Thyroid gland (tissue), 4 donors: ENCODE data around the gene GLI3. TPM values are rescaled to one million over a fixed set of nuclear protein-coding genes. Genes with fewer than 3 reads are reported as not detected.
A peak's percentile ranks its signal among the peaks of the same experiment; 100 is the strongest.

Experiments used
- DNase-seq, 2 donors: peaks; one replicate each; pipeline ENCODE4 v3.0.0-alpha.2; 2019
- H3K27ac ChIP-seq, 3 donors: fragments of 200-600 bp; sonication (generic); 1 replicate in 2 of 3; 2 replicates in 1 of 3; pipeline ENCODE4 v1.5.1; 2016 to 2019; ENCODE audit warnings: mild to moderate bottlenecking in 1 of 3, moderate library complexity in 1 of 3
- H3K27me3 ChIP-seq: fragments of 200-600 bp; sonication (generic); one replicate; pipeline ENCODE4 v1.5.1; 2019
- H3K36me3 ChIP-seq, 2 donors: fragments of 200-600 bp; sonication (generic); one replicate each; pipeline ENCODE4 v1.5.1; 2016 to 2019
- H3K4me1 ChIP-seq, 2 donors: fragments of 200-600 bp; sonication (generic); one replicate each; pipeline ENCODE4 v1.5.1; 2017 to 2019
- H3K4me3 ChIP-seq, 3 donors: fragments of 200-600 bp; sonication (generic); replicated peaks in 1 of 3; 1 replicate in 2 of 3; 2 replicates in 1 of 3; pipeline ENCODE4 v1.5.1; 2016; ENCODE audit warnings: mild to moderate bottlenecking in 1 of 3
- H3K9me3 ChIP-seq: fragments of 200-600 bp; sonication (generic); one replicate; pipeline ENCODE4 v1.5.1; 2017
- POLR2A ChIP-seq, 2 donors: fragments of 450-650 bp; IDR thresholded peaks; one replicate each; pipeline ENCODE4 v1.6.1; 2017; ENCODE audit warnings: antibody characterized with exemption in 2 of 2, mild to moderate bottlenecking in 2 of 2, moderate library complexity in 1 of 2
- WGBS, 2 donors: methylation state at CpG; one replicate each; pipeline ENCODE4 v1.1.5; 2017; 5-methylcytosine and 5-hydroxymethylcytosine counted together
- intact Hi-C: fragments of 100-400 bp; cut with DNase I; formaldehyde crosslinking; loops from one replicate; pipeline ENCODE4 v1.15.1; 2023
- total RNA-seq, 4 donors: library from RNA; depleted of rRNA; stranded (reverse); fragments of >200 nt; gene quantifications; one replicate each; pipeline ENCODE4 v1.2.3, GENCODE V29; 2016
- TF ChIP-seq, protein P1 (sequence below), 6 experiments: fragments of 200-600 bp in 3 of 6; fragments of 450-650 bp in 3 of 6; sonication (generic) in 3 of 6; IDR thresholded peaks; one replicate each; pipeline ENCODE4 v1.5.1; 2016 to 2019; ENCODE audit warnings: antibody characterized with exemption in 6 of 6, mild to moderate bottlenecking in 2 of 6, inconsistent platforms in 1 of 6, moderate library complexity in 1 of 6

Gene GLI3
- total RNA-seq = 10 to 100 TPM; 10.1 to 15.6 (median 13.6) TPM

DNA sequence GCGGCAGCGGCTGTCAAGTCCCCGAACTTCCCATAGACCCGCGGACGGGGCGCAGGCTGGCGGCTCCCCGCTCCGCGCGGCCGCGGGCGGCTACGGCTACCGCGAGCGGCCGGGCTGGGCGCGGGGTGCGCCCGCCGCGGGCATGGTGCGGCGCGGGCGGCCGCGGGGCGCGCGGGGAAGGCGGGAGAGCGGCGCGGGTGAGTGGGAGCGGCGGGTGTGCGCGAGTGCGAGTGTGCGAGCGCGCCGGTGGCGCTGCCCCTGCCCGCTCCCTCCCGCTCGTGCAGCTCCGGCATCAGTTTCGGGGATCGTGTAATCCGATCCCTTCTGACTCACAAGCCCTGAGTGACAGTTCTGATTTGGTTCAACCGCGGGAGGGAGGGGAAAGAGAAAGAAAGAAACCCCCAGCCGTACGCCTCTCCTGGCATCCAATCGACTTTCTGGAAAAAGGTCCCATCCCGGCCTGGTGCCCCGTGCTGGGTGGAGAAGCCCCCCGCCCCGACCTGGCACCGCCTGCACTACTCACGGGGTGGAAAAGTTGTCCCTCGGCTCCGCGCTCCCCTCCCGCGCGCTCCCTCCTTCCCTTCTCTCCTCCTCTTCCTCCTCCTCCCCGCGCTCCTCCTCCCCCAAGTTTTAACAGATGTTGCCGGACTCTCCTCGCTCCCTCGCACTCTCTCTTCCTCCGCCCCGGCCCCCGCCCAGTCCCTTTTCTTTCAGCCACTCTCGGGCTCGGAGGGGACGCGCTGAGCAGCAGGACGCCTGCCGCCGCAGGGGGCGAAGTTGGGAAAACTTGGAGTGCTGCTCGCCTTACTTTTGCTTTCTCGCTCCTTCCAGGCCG lies at the start of gene GLI3:
Gene GLI3 (minus strand): TSS at position 234 of the 835 bp plus-strand sequence. CDS start 13,956 bp downstream, outside the sequence.
- H3K27me3 ChIP-seq = no peaks in the 10 kb centered on the region
- 1% methylated on average over 43 to 56 of the region's 92 CpGs for WGBS, 2 donors
- H3K27ac ChIP-seq = peak within 1 kb of the TSS; percentile 81 to 93 (median 93)
- H3K9me3 ChIP-seq = no peaks in the 10 kb centered on the region
- TF ChIP-seq, protein P1, sequence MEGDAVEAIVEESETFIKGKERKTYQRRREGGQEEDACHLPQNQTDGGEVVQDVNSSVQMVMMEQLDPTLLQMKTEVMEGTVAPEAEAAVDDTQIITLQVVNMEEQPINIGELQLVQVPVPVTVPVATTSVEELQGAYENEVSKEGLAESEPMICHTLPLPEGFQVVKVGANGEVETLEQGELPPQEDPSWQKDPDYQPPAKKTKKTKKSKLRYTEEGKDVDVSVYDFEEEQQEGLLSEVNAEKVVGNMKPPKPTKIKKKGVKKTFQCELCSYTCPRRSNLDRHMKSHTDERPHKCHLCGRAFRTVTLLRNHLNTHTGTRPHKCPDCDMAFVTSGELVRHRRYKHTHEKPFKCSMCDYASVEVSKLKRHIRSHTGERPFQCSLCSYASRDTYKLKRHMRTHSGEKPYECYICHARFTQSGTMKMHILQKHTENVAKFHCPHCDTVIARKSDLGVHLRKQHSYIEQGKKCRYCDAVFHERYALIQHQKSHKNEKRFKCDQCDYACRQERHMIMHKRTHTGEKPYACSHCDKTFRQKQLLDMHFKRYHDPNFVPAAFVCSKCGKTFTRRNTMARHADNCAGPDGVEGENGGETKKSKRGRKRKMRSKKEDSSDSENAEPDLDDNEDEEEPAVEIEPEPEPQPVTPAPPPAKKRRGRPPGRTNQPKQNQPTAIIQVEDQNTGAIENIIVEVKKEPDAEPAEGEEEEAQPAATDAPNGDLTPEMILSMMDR (IDR thresholded peaks at IDR 0.05) = peak in 3 of 6 experiments; percentile 18 to 26 (median 25)
- peak in 1 of 2 donors; percentile 85 for TF ChIP-seq POLR2A (IDR thresholded peaks at IDR 0.05)
- intact Hi-C loops = loop anchor here (5.0 kb wide), 1 partner anchor 260 kb away; no protein-coding TSS in a partner anchor
- H3K36me3 ChIP-seq = no peaks in the 10 kb centered on the region
- DNase-seq = peak; percentile 87 to 88
- H3K4me1 ChIP-seq = peaks cover 13 to 33% of the 10 kb centered on the region in 2 donors
- H3K4me3 ChIP-seq = peak within 1 kb of the TSS; percentile 82 to 86 (median 84)

DNA sequence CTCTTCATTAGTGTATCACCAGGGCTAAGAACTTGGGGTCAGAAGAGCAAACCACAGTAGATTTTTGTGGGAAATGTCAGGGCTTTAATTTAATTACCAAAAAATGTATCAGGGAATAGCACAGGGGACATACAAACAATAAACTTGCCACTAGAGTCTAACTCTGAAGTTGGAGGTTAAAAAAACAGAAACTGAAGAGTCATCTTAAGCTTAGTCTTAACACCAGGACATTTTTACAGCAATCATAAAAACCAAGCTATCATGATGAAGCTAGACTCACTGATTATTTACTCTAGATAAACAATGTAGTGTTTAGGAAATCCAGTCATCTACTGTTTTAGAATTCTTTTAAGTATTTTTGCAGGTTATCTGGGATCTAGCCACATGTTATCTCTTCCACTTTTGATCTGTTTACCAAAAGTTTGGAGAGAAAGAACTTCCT lies 48.4 kb upstream of the GLI3 start:
- Histone ChIP-seq H3K4me1 (peaks cover 5 to 6% of the 10 kb centered on the region in 2 donors), H3K4me3 (no peak overlapping the region), H3K9me3 (no peaks in the 10 kb centered on the region), H3K27ac (no peak overlapping the region), H3K36me3 (no peaks in the 10 kb centered on the region), H3K27me3 (no peaks in the 10 kb centered on the region)
- intact Hi-C loops = no loop called here
- no peak for DNase-seq
- TF ChIP-seq, protein P1 (IDR thresholded peaks at IDR 0.05) = no peak
- no peak for TF ChIP-seq POLR2A (IDR thresholded peaks at IDR 0.05)

DNA sequence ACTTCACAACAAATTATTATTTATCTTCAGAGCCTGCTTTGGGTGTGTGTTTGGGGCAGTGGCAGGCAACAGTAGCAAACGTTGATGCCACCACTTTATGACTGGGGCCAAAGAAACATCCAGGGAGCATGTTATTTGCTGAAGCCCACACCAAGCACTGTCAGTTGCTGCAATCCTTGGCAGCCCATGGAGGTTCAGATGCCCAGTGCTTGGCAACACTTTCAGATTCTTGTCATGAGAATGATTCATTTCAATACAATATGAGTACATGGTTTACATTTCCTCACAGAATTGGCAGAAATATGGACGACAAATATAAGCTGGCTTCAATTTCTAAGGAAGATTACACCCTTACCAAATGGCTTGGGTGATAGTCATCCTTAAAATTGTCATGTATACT lies 46.5 kb upstream of the GLI3 start:
- no peak overlapping the region for H3K4me3 ChIP-seq
- H3K36me3 ChIP-seq = no peaks in the 10 kb centered on the region
- WGBS, 2 donors = 72 to 85% methylated on average over 2 of the region's 2 CpGs
- TF ChIP-seq, protein P1 (IDR thresholded peaks at IDR 0.05) = no peak
- TF ChIP-seq POLR2A (IDR thresholded peaks at IDR 0.05) = no peak
- no peak for DNase-seq
- H3K4me1 ChIP-seq = peaks cover 5 to 6% of the 10 kb centered on the region in 2 donors
- no peak overlapping the region for H3K27ac ChIP-seq
- no peaks in the 10 kb centered on the region for H3K27me3 ChIP-seq
- intact Hi-C loops = no loop called here
- no peaks in the 10 kb centered on the region for H3K9me3 ChIP-seq

DNA sequence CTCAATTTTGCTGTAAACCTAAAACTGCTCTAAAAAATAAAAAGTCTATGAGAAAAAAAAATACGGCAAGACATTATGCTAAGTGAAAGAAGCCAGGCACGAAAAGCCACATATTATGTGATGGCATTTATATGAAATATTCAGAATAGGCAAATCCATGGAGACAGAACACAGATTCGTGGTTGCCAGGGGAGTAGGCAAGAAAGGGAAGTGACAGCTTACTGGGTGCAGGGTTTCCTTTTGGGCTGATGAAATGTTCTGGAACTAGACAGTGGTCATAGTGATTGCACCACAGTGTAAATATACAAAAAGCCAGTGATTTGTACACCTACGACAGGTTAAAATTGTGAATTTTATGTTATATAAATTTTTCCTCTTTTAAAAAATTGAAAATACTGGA lies 41.3 kb upstream of the GLI3 start:
- no peak for TF ChIP-seq POLR2A (IDR thresholded peaks at IDR 0.05)
- TF ChIP-seq, protein P1 (IDR thresholded peaks at IDR 0.05) = no peak
- H3K27ac ChIP-seq = no peak overlapping the region
- 86 to 95% methylated on average over 4 of the region's 4 CpGs for WGBS, 2 donors
- intact Hi-C loops = no loop called here
- H3K4me3 ChIP-seq = no peak overlapping the region
- H3K4me1 ChIP-seq = no peaks in the 10 kb centered on the region
- no peaks in the 10 kb centered on the region for H3K27me3 ChIP-seq
- no peaks in the 10 kb centered on the region for H3K9me3 ChIP-seq
- no peaks in the 10 kb centered on the region for H3K36me3 ChIP-seq
- DNase-seq = no peak

DNA sequence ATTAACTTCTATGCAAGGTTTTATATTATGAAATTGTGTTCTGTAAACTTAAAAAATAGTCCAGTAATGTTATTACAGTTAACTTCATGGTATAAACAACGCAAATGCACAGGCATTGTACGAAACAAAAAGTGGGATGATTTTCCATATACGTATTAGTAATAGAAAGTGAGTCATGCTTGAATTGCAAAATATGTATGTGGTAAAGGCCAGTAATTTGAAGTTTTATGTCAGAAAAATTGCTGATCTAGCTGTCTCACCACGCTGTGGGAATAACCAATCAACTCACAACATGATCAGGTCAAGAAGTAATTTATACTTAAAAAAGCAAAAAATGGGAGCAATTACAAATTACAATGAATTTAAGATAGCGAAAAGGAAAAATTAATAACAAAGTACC lies 37.0 kb upstream of the GLI3 start:
- Histone ChIP-seq H3K9me3 (no peaks in the 10 kb centered on the region), H3K4me3 (no peak overlapping the region), H3K27ac (no peak overlapping the region), H3K4me1 (no peaks in the 10 kb centered on the region), H3K27me3 (no peaks in the 10 kb centered on the region), H3K36me3 (no peaks in the 10 kb centered on the region)
- no peak for TF ChIP-seq POLR2A (IDR thresholded peaks at IDR 0.05)
- TF ChIP-seq, protein P1 (IDR thresholded peaks at IDR 0.05) = no peak
- DNase-seq = no peak
- WGBS, 2 donors = 84 to 95% methylated on average over 5 of the region's 5 CpGs
- intact Hi-C loops = no loop called here
